HCT116 (cell line): Measurements from ENCODE around the gene RCAN2. TPM values are rescaled to one million over a fixed set of nuclear protein-coding genes. Genes with fewer than 3 reads are reported as not detected.

ENCODE experiments used
- ATAC-seq: fragments of 200-7000 bp; cut with Tn5 transposase; 2 replicates; pipeline ENCODE4 v1.9.1; 2020; ENCODE audit warnings: mild to moderate bottlenecking, moderate library complexity
- BruUV-seq: library from RNA; stranded (reverse); fragments of 400-500 nt; replicated peaks from 2 replicates; lab custom pipeline; 2021; lab: Mats Ljungman, UMichigan
- CTCF ChIA-PET: fragments of 300-600 bp; sonication (Branson Sonifier 250); formaldehyde crosslinking; loops from one replicate; lab custom pipeline; 2021; ENCODE audit warnings: antibody characterized with exemption; lab: Charles Lee
- POLR2A ChIA-PET: fragments of 300-600, 350-600 bp; sonication (Branson Sonifier 250); formaldehyde crosslinking; loops from one replicate; lab custom pipeline; 2021; ENCODE audit warnings: antibody characterized with exemption; lab: Charles Lee
- RAD21 ChIA-PET, 2 experiments: fragments of 300-600 bp; sonication (Branson Sonifier 250); formaldehyde crosslinking; loops; one replicate each; lab custom pipeline; 2023; ENCODE audit warnings: low total read pairs in 2 of 2; ENCODE audit not compliant: uncharacterized antibody in 2 of 2, unreplicated experiment in 2 of 2, low non-redundant PET in 1 of 2; lab: Charles Lee
- DNase-seq: peaks from one replicate; pipeline ENCODE4 v3.0.0-alpha.2; 2010; ENCODE audit warnings: low read depth, low spot score
- H2AFZ ChIP-seq: fragments of 200-600 bp; shearing (Covaris generic), sonication (generic); 2 replicates; pipeline ENCODE4 v1.6.1; 2017; ENCODE audit warnings: low read depth, mixed run types, mixed read lengths, antibody characterized with exemption, low read length; ENCODE audit not compliant: poor library complexity, severe bottlenecking
- H3K27ac ChIP-seq: 2 replicates; pipeline ENCODE4 v1.5.1; 2012; ENCODE audit warnings: low read depth, low read length
- H3K27me3 ChIP-seq: fragments of 200-600 bp; sonication (generic); 2 replicates; pipeline ENCODE4 v1.6.1; 2016; ENCODE audit warnings: mixed run types, low read length, mixed read lengths; ENCODE audit not compliant: insufficient read depth
- H3K36me3 ChIP-seq, 2 experiments: fragments of 200-500 bp in 1 of 2; fragments of 200-600 bp in 1 of 2; sonication (Bioruptor generic) in 1 of 2; sonication (generic) in 1 of 2; 2 replicates each; pipeline versions ENCODE4 v1.5.1 to v1.6.1; 2014 to 2016; ENCODE audit warnings: low read length in 2 of 2, inconsistent platforms in 1 of 2, mixed read lengths in 1 of 2, mixed run types in 1 of 2; ENCODE audit not compliant: insufficient read depth in 2 of 2, control insufficient read depth in 1 of 2
- H3K4me1 ChIP-seq, 2 experiments: fragments of 200-600 bp in 1 of 2; sonication (generic) in 1 of 2; 2 replicates each; pipeline versions ENCODE4 v1.5.1 to v1.6.1; 2012 to 2017; ENCODE audit warnings: low read length in 2 of 2, inconsistent platforms in 1 of 2, mild to moderate bottlenecking in 1 of 2, mixed read lengths in 1 of 2, mixed run types in 1 of 2, moderate library complexity in 1 of 2; ENCODE audit not compliant: insufficient read depth in 2 of 2, control insufficient read depth in 1 of 2
- H3K4me2 ChIP-seq: fragments of 200-600 bp; sonication (generic); 2 replicates; pipeline ENCODE4 v1.6.1; 2017; ENCODE audit warnings: mixed run types, low read length, mixed read lengths
- H3K4me3 ChIP-seq, 2 experiments: fragments of 200-600 bp in 1 of 2; sonication (generic) in 1 of 2; replicated peaks in 1 of 2; 2 replicates each; pipeline ENCODE4 v1.5.1; 2011 to 2016; ENCODE audit warnings: low read length in 2 of 2, control low read depth in 1 of 2, low read depth in 1 of 2, mild to moderate bottlenecking in 1 of 2, mixed read lengths in 1 of 2, mixed run types in 1 of 2
- H3K79me2 ChIP-seq: fragments of 200-600 bp; sonication (generic); 2 replicates; pipeline ENCODE4 v1.6.1; 2017; ENCODE audit warnings: mild to moderate bottlenecking, mixed run types, low read length, moderate library complexity, mixed read lengths; ENCODE audit not compliant: insufficient read depth
- H3K9ac ChIP-seq: fragments of 200-600 bp; sonication (generic); 2 replicates; pipeline ENCODE4 v1.6.1; 2016; ENCODE audit warnings: low read length, mixed read lengths
- H3K9me2 ChIP-seq: fragments of 200-600 bp; sonication (generic), shearing (Covaris generic); 2 replicates; pipeline ENCODE4 v1.6.1; 2017; ENCODE audit warnings: mixed run types, mild to moderate bottlenecking, moderate library complexity; ENCODE audit not compliant: insufficient read depth
- H3K9me3 ChIP-seq, 2 experiments: fragments of 200-500 bp in 1 of 2; fragments of 200-600 bp in 1 of 2; sonication (Bioruptor generic) in 1 of 2; sonication (generic) in 1 of 2; 2 replicates each; pipeline ENCODE4 v1.6.1; 2014 to 2017; ENCODE audit warnings: low read length in 2 of 2, mixed read lengths in 2 of 2, inconsistent platforms in 1 of 2, low read depth in 1 of 2, mild to moderate bottlenecking in 1 of 2, mixed run types in 1 of 2, moderate library complexity in 1 of 2; ENCODE audit not compliant: control insufficient read depth in 1 of 2, insufficient read depth in 1 of 2
- H4K20me1 ChIP-seq: fragments of 200-600 bp; sonication (generic), shearing (Covaris generic); 2 replicates; pipeline ENCODE4 v1.6.1; 2017; ENCODE audit warnings: mixed run types, mild to moderate bottlenecking, moderate library complexity; ENCODE audit not compliant: insufficient read depth
- CBX3 ChIP-seq: IDR thresholded peaks from 2 replicates; pipeline ENCODE4 v1.6.1; 2012; ENCODE audit warnings: low read depth
- CEBPB ChIP-seq: IDR thresholded peaks from 2 replicates; pipeline ENCODE4 v1.6.1; 2012; ENCODE audit warnings: low read depth
- EGR1 ChIP-seq: IDR thresholded peaks from 2 replicates; pipeline ENCODE4 v1.6.1; 2012; ENCODE audit warnings: low read depth
- FOSL1 ChIP-seq: IDR thresholded peaks from 2 replicates; pipeline ENCODE4 v1.6.1; 2012; ENCODE audit warnings: low read depth
- POLR2AphosphoS5 ChIP-seq: IDR thresholded peaks from 2 replicates; pipeline ENCODE4 v1.6.1; 2011; ENCODE audit warnings: mild to moderate bottlenecking, low read depth, low read length, moderate library complexity
- RAD21 ChIP-seq: IDR thresholded peaks from 2 replicates; pipeline ENCODE4 v1.6.1; 2012; ENCODE audit warnings: low read depth, mild to moderate bottlenecking
- SP1 ChIP-seq: IDR thresholded peaks from 2 replicates; pipeline ENCODE4 v1.6.1; 2012; ENCODE audit warnings: low read depth
- SRF ChIP-seq: IDR thresholded peaks from 2 replicates; pipeline ENCODE4 v1.6.1; 2012; ENCODE audit warnings: low read depth
- TCF7L2 ChIP-seq: IDR thresholded peaks from 2 replicates; pipeline ENCODE4 v1.7.0; 2011; ENCODE audit warnings: borderline replicate concordance, inconsistent platforms; ENCODE audit not compliant: insufficient read depth, insufficient read length; ENCODE audit errors: extremely low read depth
- YY1 ChIP-seq: IDR thresholded peaks from 2 replicates; pipeline ENCODE4 v1.6.1; 2011; ENCODE audit warnings: low read length, low read depth, moderate library complexity, mild to moderate bottlenecking; ENCODE audit not compliant: insufficient replicate concordance; ENCODE audit errors: extremely low read depth
- ZFX ChIP-seq: fragments of 450-650 bp; IDR thresholded peaks from 2 replicates; pipeline ENCODE4 v1.6.1; 2017
- intact Hi-C: fragments of 100-400 bp; cut with micrococcal nuclease; formaldehyde crosslinking; loops from 2 replicates; pipeline ENCODE4 v1.10.0; 2022
- total RNA-seq: library from RNA; stranded (reverse); gene quantifications from one replicate; pipeline ENCODE4 v1.2.1, GENCODE V29; 2021; ENCODE audit not compliant: unreplicated experiment
- TF ChIP-seq, protein P1 (sequence below), 3 experiments: fragments of 200-600 bp in 1 of 3; sonication (generic) in 1 of 3; IDR thresholded peaks in 2 of 3; conservative IDR thresholded peaks in 1 of 3; 2 replicates each; pipeline ENCODE4 v1.5.1; 2012 to 2017; ENCODE audit warnings: low read depth in 2 of 3, low read length in 2 of 3, antibody characterized with exemption in 1 of 3, borderline replicate concordance in 1 of 3, control low read depth in 1 of 3, mild to moderate bottlenecking in 1 of 3, mixed read lengths in 1 of 3, mixed run types in 1 of 3, moderate library complexity in 1 of 3; ENCODE audit not compliant: insufficient read depth in 1 of 3
- TF ChIP-seq, protein P2 (sequence below): IDR thresholded peaks from 2 replicates; pipeline ENCODE4 v1.6.1; 2012; ENCODE audit warnings: low read depth

The RCAN2 gene
- total RNA-seq, 1 experiment from 2014 or later, result 0.57 TPM

DNA sequence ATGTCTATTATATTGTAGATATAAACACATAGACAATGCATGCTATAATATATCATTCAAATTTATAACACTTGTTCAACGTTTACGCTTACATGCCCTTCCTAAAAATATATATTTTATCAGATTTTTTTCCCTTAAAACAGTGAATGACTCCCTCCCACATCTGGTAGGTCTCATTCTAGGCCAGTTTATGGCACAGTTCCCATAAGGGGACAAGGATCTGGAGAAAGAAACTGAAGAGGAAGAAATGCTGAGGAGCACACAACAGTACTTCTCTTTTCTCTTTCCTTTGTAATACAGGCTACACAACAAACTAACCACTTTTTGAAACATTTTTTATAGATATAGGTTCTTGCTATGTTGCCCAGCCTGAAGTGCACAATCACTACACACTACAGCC lies 48.6 kb upstream of the RCAN2 start (continued):
- TF ChIP-seq, protein P1, sequence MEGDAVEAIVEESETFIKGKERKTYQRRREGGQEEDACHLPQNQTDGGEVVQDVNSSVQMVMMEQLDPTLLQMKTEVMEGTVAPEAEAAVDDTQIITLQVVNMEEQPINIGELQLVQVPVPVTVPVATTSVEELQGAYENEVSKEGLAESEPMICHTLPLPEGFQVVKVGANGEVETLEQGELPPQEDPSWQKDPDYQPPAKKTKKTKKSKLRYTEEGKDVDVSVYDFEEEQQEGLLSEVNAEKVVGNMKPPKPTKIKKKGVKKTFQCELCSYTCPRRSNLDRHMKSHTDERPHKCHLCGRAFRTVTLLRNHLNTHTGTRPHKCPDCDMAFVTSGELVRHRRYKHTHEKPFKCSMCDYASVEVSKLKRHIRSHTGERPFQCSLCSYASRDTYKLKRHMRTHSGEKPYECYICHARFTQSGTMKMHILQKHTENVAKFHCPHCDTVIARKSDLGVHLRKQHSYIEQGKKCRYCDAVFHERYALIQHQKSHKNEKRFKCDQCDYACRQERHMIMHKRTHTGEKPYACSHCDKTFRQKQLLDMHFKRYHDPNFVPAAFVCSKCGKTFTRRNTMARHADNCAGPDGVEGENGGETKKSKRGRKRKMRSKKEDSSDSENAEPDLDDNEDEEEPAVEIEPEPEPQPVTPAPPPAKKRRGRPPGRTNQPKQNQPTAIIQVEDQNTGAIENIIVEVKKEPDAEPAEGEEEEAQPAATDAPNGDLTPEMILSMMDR (IDR thresholded peaks at IDR 0.05 in 2 of 3, conservative IDR thresholded peaks at IDR 0.05 in 1 of 3; ENCODE audit: borderline replicate concordance in 1 of 3, insufficient read depth in 1 of 3, low read depth in 2 of 3, low read length in 2 of 3), result no peak
- no peak for TF ChIP-seq SRF
- no peak for TF ChIP-seq YY1
- TF ChIP-seq FOSL1, result no peak
- no peak for TF ChIP-seq SP1
- TF ChIP-seq CBX3, result no peak
- TF ChIP-seq EGR1, result no peak
- TF ChIP-seq RAD21, result no peak
- no peak for TF ChIP-seq POLR2AphosphoS5
- no peak for TF ChIP-seq TCF7L2

DNA sequence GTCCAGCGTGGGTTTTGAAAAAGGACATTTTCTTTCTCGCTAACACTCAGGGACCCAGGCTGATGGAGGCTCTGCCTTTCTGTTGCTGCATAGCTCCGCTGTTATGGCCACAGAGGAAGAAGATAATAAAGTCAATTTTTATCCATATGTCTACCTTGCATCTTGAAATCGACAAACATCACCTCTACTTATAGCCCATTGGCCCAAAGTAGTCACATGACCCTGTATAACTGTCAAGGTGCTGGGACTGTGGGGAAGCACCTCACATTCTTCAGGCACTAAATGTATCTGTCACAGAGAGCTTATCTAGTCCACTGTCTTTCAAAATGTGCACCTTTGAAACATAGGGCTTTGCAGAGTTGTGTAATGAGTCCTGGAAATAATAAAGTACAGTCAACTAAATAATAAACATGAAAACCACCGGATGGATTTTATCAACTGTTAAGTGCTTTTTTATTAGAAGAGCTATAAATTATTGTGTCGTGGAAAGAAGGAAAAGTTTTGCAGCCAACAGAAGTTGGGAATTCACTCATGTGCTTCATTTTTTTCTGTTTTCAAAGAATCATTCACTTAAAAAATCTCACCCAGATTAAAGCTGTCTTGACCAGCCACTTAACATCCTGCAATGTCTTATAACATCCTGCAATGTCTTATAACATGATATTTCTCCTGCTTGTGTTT lies 47.7 kb upstream of the RCAN2 start:
- BruUV-seq, result no TSS peak
- DNase-seq, result no peak
- intact Hi-C loops, result no loop called here
- Histone ChIP-seq H4K20me1 (no peaks in the 10 kb centered on the region), H3K27me3 (no peaks in the 10 kb centered on the region), H3K9ac (no peak overlapping the region), H3K27ac (no peak overlapping the region), H3K79me2 (no peaks in the 10 kb centered on the region), H3K4me1 (no peaks in the 10 kb centered on the region), H3K4me2 (no peak overlapping the region), H3K36me3 (no peaks in the 10 kb centered on the region), H2AFZ (no peak overlapping the region), H3K4me3 (no peak overlapping the region), H3K9me2 (no peaks in the 10 kb centered on the region), H3K9me3 (no peaks in the 10 kb centered on the region)
- POLR2A ChIA-PET, result no interaction called here
- RAD21 ChIA-PET, result no interaction called here
- CTCF ChIA-PET, result no interaction called here
- TF ChIP-seq SRF (no peak), ZFX (no peak), CEBPB (no peak), TCF7L2 (no peak)
- TF ChIP-seq, protein P2, sequence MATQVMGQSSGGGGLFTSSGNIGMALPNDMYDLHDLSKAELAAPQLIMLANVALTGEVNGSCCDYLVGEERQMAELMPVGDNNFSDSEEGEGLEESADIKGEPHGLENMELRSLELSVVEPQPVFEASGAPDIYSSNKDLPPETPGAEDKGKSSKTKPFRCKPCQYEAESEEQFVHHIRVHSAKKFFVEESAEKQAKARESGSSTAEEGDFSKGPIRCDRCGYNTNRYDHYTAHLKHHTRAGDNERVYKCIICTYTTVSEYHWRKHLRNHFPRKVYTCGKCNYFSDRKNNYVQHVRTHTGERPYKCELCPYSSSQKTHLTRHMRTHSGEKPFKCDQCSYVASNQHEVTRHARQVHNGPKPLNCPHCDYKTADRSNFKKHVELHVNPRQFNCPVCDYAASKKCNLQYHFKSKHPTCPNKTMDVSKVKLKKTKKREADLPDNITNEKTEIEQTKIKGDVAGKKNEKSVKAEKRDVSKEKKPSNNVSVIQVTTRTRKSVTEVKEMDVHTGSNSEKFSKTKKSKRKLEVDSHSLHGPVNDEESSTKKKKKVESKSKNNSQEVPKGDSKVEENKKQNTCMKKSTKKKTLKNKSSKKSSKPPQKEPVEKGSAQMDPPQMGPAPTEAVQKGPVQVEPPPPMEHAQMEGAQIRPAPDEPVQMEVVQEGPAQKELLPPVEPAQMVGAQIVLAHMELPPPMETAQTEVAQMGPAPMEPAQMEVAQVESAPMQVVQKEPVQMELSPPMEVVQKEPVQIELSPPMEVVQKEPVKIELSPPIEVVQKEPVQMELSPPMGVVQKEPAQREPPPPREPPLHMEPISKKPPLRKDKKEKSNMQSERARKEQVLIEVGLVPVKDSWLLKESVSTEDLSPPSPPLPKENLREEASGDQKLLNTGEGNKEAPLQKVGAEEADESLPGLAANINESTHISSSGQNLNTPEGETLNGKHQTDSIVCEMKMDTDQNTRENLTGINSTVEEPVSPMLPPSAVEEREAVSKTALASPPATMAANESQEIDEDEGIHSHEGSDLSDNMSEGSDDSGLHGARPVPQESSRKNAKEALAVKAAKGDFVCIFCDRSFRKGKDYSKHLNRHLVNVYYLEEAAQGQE, result no peak
- no peak for ATAC-seq
